Kidney epithelial cell (primary cell): ENCODE measurements around the gene MEX3D. TPM values are rescaled to one million over a fixed set of nuclear protein-coding genes. Genes with fewer than 3 reads are reported as not detected.

ENCODE experiments used
- DNase-seq: peaks from one replicate; pipeline ENCODE4 v3.0.0-alpha.2; 2010; ENCODE audit warnings: low read depth
- H3K27me3 ChIP-seq: 2 replicates; pipeline ENCODE4 v1.6.0; 2011; ENCODE audit warnings: low read length; ENCODE audit not compliant: control insufficient read depth, insufficient read depth
- H3K36me3 ChIP-seq: 2 replicates; pipeline ENCODE4 v1.5.1; 2011; ENCODE audit warnings: low read length; ENCODE audit not compliant: control insufficient read depth, insufficient read depth
- H3K4me3 ChIP-seq: 2 replicates; pipeline ENCODE4 v1.5.1; 2011; ENCODE audit warnings: low read depth, mild to moderate bottlenecking, control low read depth, low read length
- CTCF ChIP-seq: IDR thresholded peaks from 2 replicates; pipeline ENCODE4 v1.5.1; 2011; ENCODE audit warnings: mild to moderate bottlenecking, moderate library complexity, low read length, control low read depth, inconsistent platforms; ENCODE audit not compliant: insufficient read depth, poor library complexity, severe bottlenecking
- total RNA-seq: library from RNA; depleted of rRNA; stranded (reverse); fragments of >200 nt; gene quantifications from 2 replicates; pipeline ENCODE4 v1.2.3, GENCODE V29; 2015

MEX3D gene
- total RNA-seq, 1 donor from 2014 or later = 90.9 TPM

GRCh38 chr19:1524287-1524971 lies 43.7 kb downstream of the MEX3D start:
- TF ChIP-seq CTCF = no peak
- peaks cover 52% of the 10 kb centered on the region for H3K27me3 ChIP-seq
- no peak overlapping the region for H3K4me3 ChIP-seq
- H3K36me3 ChIP-seq = no peaks in the 10 kb centered on the region
- no peak for DNase-seq

- Histone ChIP-seq H3K36me3 (no peaks in the 10 kb centered on the region), H3K27me3 (peaks cover 52% of the 10 kb centered on the region), H3K4me3 (no peak within 1 kb of the TSS)
- no peak for DNase-seq
- no peak for TF ChIP-seq CTCF
Measured at GRCh38 chr19:1523412-1524286, 44.5 kb downstream of the MEX3D start, which contains the start of gene PLK5. PLK5 (plus strand) TSS chr19:1524077; CDS start chr19:1526997, 2,920 bp downstream.

GRCh38 chr19:1522838-1523237 lies 45.3 kb downstream of the MEX3D start:
- DNase-seq = no peak
- Histone ChIP-seq H3K4me3 (no peak overlapping the region), H3K27me3 (peaks cover 51% of the 10 kb centered on the region), H3K36me3 (no peaks in the 10 kb centered on the region)
- TF ChIP-seq CTCF = no peak

DNA sequence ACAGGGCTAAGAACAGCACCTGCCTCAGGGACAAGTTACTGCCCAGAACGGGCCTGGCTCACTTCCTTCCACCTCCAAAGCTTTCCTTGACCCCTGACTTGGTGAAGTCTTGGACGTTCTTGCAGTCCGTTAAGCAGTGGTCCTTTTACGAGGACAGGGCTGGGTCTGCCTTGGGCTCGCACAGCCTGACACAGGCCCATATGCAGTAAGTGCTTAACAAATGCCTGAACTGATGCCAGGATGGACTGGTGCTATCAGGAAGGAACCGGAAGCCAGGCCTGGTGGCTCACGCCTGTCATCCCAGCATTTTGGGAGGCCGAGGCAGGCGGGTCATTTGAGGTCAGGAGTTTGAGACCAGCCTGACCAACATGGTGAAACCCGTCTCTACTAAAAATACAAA lies 46.1 kb downstream of the MEX3D start:
- TF ChIP-seq CTCF = no peak
- no peak for DNase-seq
- Histone ChIP-seq H3K36me3 (no peaks in the 10 kb centered on the region), H3K4me3 (no peak overlapping the region), H3K27me3 (peaks cover 49% of the 10 kb centered on the region)

DNA sequence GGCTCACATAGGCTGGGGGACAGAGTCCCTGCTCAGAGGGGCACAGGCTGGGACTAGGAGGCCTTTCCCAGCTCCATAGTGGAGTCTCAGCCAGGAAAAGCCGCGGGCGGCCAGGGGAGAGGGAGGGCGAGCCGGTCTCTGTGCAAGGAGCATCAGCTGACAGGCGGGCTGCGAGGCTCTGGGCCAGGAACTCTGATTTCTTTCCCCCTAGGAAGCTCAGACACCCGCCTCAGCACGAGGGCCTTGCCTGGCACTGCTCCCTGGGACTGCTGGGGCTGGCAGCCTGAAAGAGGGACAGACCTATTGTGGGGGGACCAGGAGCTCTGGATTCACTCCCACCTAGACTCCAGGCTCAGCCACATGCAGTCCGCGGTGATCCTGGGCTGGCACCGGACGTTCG lies 46.5 kb downstream of the MEX3D start:
- Histone ChIP-seq H3K27me3 (peaks cover 49% of the 10 kb centered on the region), H3K36me3 (no peaks in the 10 kb centered on the region), H3K4me3 (no peak overlapping the region)
- no peak for TF ChIP-seq CTCF
- DNase-seq = no peak
